Mammary epithelial cell (primary cell): Measurements from ENCODE around the gene INCA1.

Source experiments
- CTCF ChIP-seq, 2 donors: IDR thresholded peaks in 1 of 2; conservative IDR thresholded peaks in 1 of 2; 2 replicates each; pipeline ENCODE4 v1.5.1; 2011 to 2012; ENCODE audit warnings: inconsistent platforms in 2 of 2, low read length in 2 of 2, mild to moderate bottlenecking in 2 of 2, control low read depth in 1 of 2, low read depth in 1 of 2; ENCODE audit not compliant: insufficient read depth in 1 of 2; ENCODE audit errors: extremely low read depth in 1 of 2
- EZH2 ChIP-seq: IDR thresholded peaks from 2 replicates; pipeline ENCODE4 v1.6.1; 2012; ENCODE audit warnings: low read length, inconsistent platforms, borderline replicate concordance

- TF ChIP-seq CTCF (conservative IDR thresholded peaks at IDR 0.05 in 1 of 2, IDR thresholded peaks at IDR 0.05 in 1 of 2; ENCODE audit: extremely low read depth in 1 of 2, insufficient read depth in 1 of 2, low read depth in 1 of 2, low read length in 2 of 2) (no peak), EZH2 (no peak)
Observed at GRCh38 chr17:4948166-4948930, 49.0 kb downstream of the INCA1 start, which contains the start of gene PFN1.
